Measurements from ENCODE around the gene HECTD2.
A peak's percentile ranks its signal among the peaks of the same experiment; 100 is the strongest.
"Not testable (repeated sequence)": the region's sequence is repeated elsewhere in the genome, so short reads cannot be mapped to it uniquely, and the experiment has no call there.

HECTD2 gene

GRCh38 chr10:91555455-91555854 is 145.3 kb downstream of the HECTD2 start:
- in situ Hi-C loops (cut with HindIII; ENCODE audit: low sequenced_read_pairs): no loop called here
- no peak overlapping the region for H3K4me3 ChIP-seq (ENCODE audit: low read depth, low read length)
- no peak for DNase-seq (ENCODE audit: low read depth, low spot score)
- TF ChIP-seq CTCF (IDR thresholded peaks at IDR 0.05; ENCODE audit: low read depth, low read length): no peak

- H3K4me3 ChIP-seq (ENCODE audit: low read depth, low read length): no peak overlapping the region
- in situ Hi-C loops (cut with HindIII; ENCODE audit: low sequenced_read_pairs): no loop called here
- no peak for TF ChIP-seq CTCF (IDR thresholded peaks at IDR 0.05; ENCODE audit: low read depth, low read length)
- no peak for DNase-seq (ENCODE audit: low read depth, low spot score)
Observed at GRCh38 chr10:91556691-91557566, 146.8 kb downstream of the HECTD2 start.

- TF ChIP-seq CTCF (IDR thresholded peaks at IDR 0.05; ENCODE audit: low read depth, low read length): no peak
- in situ Hi-C loops (cut with HindIII; ENCODE audit: low sequenced_read_pairs): no loop called here
- H3K4me3 ChIP-seq (ENCODE audit: low read depth, low read length): no peak overlapping the region
- no peak for DNase-seq (ENCODE audit: low read depth, low spot score)
Observed at GRCh38 chr10:91557651-91558111, 147.5 kb downstream of the HECTD2 start.

GRCh38 chr10:91558473-91558872 is 148.3 kb downstream of the HECTD2 start:
- no peak for TF ChIP-seq CTCF (IDR thresholded peaks at IDR 0.05; ENCODE audit: low read depth, low read length)
- no peak for DNase-seq (ENCODE audit: low read depth, low spot score)
- in situ Hi-C loops (cut with HindIII; ENCODE audit: low sequenced_read_pairs): no loop called here
- no peak overlapping the region for H3K4me3 ChIP-seq (ENCODE audit: low read depth, low read length)

- no peak overlapping the region for H3K4me3 ChIP-seq (ENCODE audit: low read depth, low read length)
- no peak for TF ChIP-seq CTCF (IDR thresholded peaks at IDR 0.05; ENCODE audit: low read depth, low read length)
- DNase-seq (ENCODE audit: low read depth, low spot score): no peak
- in situ Hi-C loops (cut with HindIII; ENCODE audit: low sequenced_read_pairs): no loop called here
Observed at GRCh38 chr10:91559169-91559568, 149.0 kb downstream of the HECTD2 start.

GRCh38 chr10:91559750-91560149 is 149.6 kb downstream of the HECTD2 start:
- no peak for DNase-seq (ENCODE audit: low read depth, low spot score)
- no peak overlapping the region for H3K4me3 ChIP-seq (ENCODE audit: low read depth, low read length)
- in situ Hi-C loops (cut with HindIII; ENCODE audit: low sequenced_read_pairs): no loop called here
- no peak for TF ChIP-seq CTCF (IDR thresholded peaks at IDR 0.05; ENCODE audit: low read depth, low read length)

- peak; percentile 65 for DNase-seq (ENCODE audit: low read depth, low spot score)
- in situ Hi-C loops (cut with HindIII; ENCODE audit: low sequenced_read_pairs); H3K4me3 ChIP-seq (ENCODE audit: low read depth, low read length): not testable (repeated sequence)
Observed at GRCh38 chr10:91560827-91561226, 150.7 kb downstream of the HECTD2 start.
